Measurements from ENCODE around the gene PRKAR2A.
"Not testable (repeated sequence)": the region's sequence is repeated elsewhere in the genome, so short reads cannot be mapped to it uniquely, and the experiment has no call there.

PRKAR2A gene

DNA sequence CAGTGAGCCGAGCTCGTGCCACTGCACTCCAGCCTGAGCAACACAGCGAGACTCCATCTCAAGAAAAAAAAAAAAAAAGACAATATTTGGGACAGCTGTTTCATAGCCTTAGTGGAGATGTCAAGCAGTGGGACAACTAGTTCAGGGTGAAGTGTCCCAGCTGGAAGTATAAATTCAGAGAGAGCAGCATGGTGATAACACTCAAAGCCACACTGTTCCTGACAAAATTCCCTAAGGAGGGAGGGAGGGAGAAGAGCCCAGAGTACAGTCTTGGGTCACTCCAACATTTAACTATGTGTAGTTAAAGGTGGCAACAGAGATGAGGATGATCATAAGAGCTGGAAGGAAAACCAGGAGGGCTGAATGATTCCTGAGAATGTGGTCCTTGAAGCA, 109.5 kb downstream of the PRKAR2A start:
- no peak for DNase-seq (ENCODE audit: low read depth)
- TF ChIP-seq, protein P1, sequence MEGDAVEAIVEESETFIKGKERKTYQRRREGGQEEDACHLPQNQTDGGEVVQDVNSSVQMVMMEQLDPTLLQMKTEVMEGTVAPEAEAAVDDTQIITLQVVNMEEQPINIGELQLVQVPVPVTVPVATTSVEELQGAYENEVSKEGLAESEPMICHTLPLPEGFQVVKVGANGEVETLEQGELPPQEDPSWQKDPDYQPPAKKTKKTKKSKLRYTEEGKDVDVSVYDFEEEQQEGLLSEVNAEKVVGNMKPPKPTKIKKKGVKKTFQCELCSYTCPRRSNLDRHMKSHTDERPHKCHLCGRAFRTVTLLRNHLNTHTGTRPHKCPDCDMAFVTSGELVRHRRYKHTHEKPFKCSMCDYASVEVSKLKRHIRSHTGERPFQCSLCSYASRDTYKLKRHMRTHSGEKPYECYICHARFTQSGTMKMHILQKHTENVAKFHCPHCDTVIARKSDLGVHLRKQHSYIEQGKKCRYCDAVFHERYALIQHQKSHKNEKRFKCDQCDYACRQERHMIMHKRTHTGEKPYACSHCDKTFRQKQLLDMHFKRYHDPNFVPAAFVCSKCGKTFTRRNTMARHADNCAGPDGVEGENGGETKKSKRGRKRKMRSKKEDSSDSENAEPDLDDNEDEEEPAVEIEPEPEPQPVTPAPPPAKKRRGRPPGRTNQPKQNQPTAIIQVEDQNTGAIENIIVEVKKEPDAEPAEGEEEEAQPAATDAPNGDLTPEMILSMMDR (IDR thresholded peaks at IDR 0.05; ENCODE audit: control insufficient read depth, insufficient read depth, low read depth, low read length, missing control alignments): no peak
- H3K4me3 ChIP-seq (ENCODE audit: control insufficient read depth, low read depth, low read length): no peak overlapping the region

DNA sequence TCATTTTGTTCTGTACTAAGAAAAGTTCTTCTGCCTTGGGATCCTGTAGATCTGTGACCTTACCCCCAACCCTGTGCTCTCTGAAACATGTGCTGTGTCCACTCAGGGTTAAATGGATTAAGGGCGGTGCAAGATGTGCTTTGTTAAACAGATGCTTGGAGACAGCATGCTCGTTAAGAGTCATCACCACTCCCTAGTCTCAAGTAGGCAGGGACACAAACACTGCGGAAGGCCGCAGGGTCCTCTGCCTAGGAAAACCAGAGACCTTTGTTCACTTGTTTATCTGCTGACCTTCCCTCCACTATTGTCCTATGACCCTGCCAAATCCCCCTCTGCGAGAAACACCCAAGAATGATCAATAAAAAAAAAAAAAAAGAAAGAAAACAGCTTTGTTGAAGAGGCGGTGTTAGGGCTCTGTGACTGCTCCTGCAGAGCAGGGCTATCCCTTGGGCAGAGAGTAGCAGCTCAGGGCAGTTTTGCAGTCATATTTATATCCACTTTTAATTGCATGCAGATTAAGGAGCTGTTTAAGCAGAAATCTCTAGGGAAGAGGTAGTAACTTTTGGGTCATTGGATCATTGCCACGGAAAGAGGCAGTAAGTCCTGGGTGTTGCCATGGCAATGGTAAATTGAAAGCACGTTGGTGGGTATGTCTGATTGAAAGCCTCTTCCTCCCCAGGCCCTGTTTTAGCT, 112.5 kb downstream of the PRKAR2A start:
- H3K4me3 ChIP-seq (ENCODE audit: control insufficient read depth, low read depth, low read length): not testable (repeated sequence)
- peak; percentile 25 for DNase-seq (ENCODE audit: low read depth)

DNA sequence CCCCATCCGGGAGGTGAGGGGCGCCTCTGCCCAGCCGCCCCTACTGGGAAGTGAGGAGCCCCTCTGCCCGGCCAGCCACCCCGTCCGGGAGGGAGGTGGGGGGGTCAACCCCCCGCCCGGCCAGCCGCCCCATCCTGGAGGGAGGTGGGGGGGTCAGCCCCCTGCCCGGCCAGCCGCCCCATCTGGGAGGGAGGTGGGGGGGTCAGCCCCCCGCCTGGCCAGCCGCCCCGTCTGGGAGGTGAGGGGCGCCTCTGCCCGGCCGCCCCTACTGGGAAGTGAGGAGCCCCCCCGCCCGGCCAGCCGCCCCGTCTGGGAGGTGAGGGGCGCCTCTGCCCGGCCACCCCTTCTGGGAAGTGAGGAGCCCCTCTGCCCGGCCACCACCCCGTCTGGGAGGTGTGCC, 113.1 kb downstream of the PRKAR2A start:
- not testable (repeated sequence) for DNase-seq (ENCODE audit: low read depth); H3K4me3 ChIP-seq (ENCODE audit: control insufficient read depth, low read depth, low read length)

DNA sequence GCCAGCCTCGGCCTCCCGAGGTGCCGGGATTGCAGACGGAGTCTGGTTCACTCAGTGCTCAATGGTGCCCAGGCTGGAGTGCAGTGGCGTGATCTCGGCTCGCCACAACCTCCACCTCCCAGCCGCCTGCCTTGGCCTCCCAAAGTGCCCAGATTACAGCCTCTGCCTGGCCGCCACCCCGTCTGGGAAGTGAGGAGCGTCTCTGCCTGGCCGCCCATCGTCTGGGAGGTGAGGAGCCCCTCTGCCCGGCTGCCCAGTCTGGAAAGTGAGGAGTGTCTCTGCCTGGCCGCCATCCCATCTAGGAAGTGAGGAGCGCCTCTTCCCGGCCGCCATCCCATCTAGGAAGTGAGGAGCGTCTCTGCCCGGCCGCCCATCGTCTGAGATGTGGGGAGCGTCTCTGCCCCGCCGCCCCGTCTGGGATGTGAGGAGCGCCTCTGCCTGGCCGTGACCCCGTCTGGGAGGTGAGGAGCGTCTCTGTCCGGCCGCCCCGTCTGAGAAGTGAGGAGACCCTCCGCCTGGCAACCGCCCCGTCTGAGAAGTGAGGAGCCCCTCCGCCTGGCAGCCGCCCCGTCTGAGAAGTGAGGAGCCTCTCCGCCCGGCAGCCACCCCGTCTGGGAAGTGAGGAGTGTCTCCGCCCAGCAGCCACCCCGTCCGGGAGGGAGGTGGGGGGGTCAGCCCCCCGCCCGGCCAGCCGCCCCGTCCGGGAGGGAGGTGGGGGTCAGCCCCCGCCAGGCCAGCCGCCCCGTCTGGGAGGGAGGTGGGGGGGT, 113.7 kb downstream of the PRKAR2A start:
- not testable (repeated sequence) for DNase-seq (ENCODE audit: low read depth); H3K4me3 ChIP-seq (ENCODE audit: control insufficient read depth, low read depth, low read length)

DNA sequence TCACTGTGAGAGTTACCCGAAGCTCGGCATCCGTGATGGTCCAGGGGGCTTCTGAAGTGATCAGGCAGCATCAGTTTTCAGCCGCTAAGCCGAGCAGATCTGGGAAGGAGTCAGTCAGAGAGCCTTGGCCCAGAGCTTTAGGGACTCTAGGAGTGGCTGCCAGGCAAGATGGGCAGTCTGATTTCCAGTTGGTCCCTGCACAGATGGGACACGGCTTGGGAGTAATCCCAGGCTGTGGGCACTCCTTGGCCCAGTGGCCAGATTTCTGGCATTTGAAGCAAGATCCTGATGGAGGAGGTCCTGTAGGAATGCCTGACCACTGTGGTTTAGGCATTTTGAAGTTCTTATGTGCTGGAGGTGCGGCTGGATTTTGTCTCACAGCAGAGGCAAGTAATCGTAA, 120.2 kb downstream of the PRKAR2A start:
- no peak for DNase-seq (ENCODE audit: low read depth)
- H3K4me3 ChIP-seq (ENCODE audit: control insufficient read depth, low read depth, low read length): no peak overlapping the region
- TF ChIP-seq, protein P1 (IDR thresholded peaks at IDR 0.05; ENCODE audit: control insufficient read depth, insufficient read depth, low read depth, low read length, missing control alignments): no peak

DNA sequence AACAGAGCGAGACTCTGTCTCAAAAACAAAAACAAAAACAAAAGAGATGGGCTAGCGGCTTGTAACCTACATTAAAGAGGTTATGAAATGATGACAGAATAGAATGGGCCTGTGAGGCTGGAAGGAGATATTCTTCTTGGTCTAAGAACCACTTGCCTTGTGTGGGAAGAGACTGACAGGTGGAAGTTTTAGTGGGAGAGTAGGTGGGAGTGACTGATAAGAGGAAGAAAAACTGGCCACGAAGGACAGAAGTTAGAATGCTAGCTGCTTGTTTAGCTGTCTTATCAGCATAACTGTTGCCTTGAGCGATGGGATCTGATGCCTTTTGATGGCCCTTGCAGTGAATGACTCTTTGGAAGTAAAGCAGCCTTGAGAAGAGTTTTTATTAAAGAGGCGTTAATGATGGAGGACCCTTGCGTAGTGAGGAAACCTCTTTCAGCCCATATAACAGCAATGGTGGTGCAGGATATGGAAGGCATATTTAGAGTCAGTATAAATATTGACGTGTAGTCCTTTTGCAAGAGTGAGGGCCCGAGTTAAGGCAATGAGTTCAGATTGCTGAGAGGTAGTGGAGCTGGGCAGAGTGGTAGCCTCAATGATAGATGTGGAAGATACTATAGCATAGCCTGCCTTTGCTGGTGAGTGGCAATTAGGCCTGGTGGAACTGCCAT, 122.4 kb downstream of the PRKAR2A start:
- not testable (repeated sequence) for H3K4me3 ChIP-seq (ENCODE audit: control insufficient read depth, low read depth, low read length); DNase-seq (ENCODE audit: low read depth)

DNA sequence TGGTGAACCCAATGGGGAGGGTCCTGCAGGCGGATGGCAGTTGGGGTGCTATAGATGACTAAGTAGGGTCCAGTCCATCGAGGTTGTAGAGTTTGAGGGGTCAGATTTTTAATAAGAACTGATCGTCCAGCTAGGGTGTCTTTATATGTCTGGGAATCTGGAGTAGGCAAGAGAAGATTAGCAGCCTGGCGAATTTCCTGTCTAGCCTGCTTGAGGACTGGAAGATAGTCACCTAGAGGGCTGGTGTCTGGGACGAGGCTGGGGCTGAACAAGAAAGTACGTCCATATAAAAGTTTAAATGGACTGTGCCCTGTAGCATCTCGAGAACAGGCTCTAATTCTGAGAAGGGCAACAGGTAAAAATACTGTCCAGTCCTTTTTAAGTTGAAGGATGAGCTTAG, 123.9 kb downstream of the PRKAR2A start:
- no peak overlapping the region for H3K4me3 ChIP-seq (ENCODE audit: control insufficient read depth, low read depth, low read length)
- TF ChIP-seq, protein P1 (IDR thresholded peaks at IDR 0.05; ENCODE audit: control insufficient read depth, insufficient read depth, low read depth, low read length, missing control alignments): no peak
- no peak for DNase-seq (ENCODE audit: low read depth)

DNA sequence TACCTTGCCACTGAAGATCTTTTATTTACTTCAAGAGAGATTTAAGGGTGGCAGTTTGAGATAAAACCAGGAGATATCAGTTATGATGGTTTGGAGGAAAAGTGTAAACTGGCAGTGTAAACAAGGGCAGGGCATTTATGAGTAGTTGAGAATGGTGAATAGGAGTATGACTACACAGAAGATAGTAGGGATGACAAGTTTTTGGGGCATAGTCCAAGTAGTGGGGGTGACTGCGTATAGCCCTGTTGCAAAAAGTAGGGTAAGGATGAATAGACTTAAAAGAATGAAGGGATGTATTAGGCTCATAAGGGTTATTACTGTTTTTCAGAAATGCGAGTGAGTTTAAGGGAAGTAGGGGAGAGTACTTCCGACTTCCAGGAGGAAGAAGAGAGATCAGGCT, 124.4 kb downstream of the PRKAR2A start:
- not testable (repeated sequence) for H3K4me3 ChIP-seq (ENCODE audit: control insufficient read depth, low read depth, low read length)

DNA sequence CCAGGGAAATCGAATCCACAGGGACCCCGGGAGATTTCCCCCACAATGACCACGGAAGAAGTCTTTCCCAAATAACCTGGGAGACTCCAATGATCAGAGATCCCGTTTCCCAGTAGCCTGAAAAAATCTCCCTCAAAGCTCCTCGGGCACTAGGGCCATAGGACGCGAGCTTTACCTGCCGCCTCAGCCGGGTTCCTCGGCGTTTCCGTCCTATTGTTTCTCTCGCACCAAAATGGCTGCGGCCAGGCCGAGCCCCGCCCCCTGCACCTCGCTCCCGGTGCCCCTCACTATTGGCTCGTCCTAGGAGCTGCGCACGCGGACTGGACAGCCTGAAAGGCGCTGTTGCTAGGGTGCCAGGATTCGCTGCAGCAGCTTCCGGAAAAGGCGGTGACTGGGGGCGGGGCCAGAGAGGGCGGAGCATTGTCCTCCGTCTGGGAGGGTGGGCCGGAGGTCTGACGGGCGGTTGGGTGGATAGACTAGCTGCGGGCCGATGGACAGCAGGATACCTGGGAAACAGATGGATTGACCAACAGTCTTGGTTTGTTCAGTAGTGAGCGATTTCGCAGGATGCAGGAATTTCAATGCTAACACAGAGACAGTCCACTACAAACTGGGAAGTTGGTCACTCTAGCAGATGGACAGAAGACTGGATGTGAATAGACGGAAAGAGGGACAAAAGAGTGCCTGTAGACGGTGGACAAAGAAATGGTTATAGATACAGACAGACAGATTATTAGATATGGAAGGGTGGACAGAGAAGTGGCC, 130.5 kb downstream of the PRKAR2A start, which contains the start of gene IP6K2:
Gene IP6K2, minus strand, starts transcription at position 240 of the 765 bp plus-strand sequence. CDS start 21,930 bp downstream, outside the sequence.
- DNase-seq (ENCODE audit: low read depth): peak; percentile 87
- H3K4me3 ChIP-seq (ENCODE audit: control insufficient read depth, low read depth, low read length): peak within 1 kb of the TSS; percentile 87
- TF ChIP-seq, protein P1 (IDR thresholded peaks at IDR 0.05; ENCODE audit: control insufficient read depth, insufficient read depth, low read depth, low read length, missing control alignments): no peak

More for the DNA sequence above, 124.4 kb downstream of the PRKAR2A start:
- DNase-seq (ENCODE audit: low read depth): not testable (repeated sequence)
